HG03558 (cell line): ENCODE data around the gene PTPRM.

ENCODE experiments used
- ATAC-seq: cut with Tn5 transposase; IDR thresholded peaks from one replicate; pipeline ENCODE4 v1.9.1; 2021; ENCODE audit warnings: moderate number of reproducible peaks; ENCODE audit not compliant: unreplicated experiment; ENCODE audit errors: extremely low read depth

PTPRM gene

GRCh38 chr18:7663366-7664312 is 96.5 kb downstream of the PTPRM start:
- ATAC-seq, result no peak

DNA sequence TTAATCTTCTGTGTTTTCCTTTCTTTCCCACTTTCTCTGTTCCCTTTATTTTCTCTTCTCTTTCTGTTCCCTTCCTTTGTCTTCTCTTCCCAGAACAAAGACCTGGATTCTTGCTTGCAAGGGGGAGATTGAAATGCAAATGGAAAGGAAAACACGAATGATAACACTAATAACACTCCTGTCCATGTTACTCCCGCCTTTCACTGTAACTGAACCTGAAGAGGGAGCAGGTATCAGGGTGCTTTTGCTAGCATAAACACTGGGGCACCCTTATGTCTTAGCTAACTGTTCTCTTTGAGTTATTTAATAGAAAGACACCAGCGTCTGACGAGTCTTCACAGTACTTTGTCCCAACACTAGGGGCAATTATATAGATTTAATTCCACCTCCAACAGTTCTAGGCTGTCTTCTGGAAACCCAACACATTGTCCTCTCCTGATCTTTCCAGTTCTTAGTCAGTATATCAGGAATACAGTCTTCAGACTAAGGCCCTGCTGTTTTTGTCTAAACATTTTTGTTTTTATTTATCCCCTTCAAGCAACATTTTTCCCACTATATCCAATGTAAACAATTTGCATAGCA is 99.2 kb downstream of the PTPRM start:
- no peak for ATAC-seq

- no peak for ATAC-seq
Measured at GRCh38 chr18:7668392-7668791, 101.3 kb downstream of the PTPRM start.

GRCh38 chr18:7669361-7669760 is 102.2 kb downstream of the PTPRM start:
- no peak for ATAC-seq

DNA sequence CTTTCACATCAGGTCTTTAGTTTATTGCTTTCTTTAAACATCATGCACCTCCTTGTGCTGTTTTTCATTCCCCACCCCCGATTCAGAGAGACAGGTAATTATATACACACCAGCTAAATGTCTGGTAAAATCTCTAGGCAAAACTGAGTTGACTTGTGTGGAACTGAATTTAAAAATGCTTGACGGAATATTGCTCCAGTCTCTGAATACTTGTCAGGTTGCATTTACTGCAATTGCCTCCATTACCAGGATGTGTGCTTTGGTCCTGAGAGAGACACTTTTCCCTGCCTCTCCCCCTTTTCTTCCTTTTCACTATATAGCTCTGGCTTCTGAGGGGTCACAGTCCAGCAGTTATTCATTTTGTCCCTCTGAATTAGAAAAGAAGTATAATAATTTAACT is 104.0 kb downstream of the PTPRM start:
- ATAC-seq, result no peak

- ATAC-seq, result no peak
Measured at GRCh38 chr18:7676253-7676873, 109.2 kb downstream of the PTPRM start.

DNA sequence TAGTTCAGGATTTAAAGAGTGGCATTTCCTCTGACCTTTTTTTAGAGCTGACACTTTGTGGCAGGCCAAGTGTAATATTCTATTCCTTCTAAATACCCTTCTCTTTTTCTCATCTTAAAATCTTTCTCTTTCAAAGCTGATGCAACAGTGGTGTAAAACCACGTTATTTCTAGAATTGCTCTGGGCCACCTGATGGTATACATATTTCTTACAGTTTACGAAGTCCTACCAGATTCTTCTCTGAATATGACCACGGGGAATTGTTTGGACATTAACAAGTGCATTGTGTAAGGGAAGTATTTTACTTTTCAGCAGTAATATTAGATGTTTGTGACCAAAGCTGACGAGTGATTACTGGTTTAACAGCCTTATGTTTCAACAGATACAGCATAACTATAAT is 109.9 kb downstream of the PTPRM start:
- ATAC-seq, result no peak

GRCh38 chr18:7677424-7677823 is 110.3 kb downstream of the PTPRM start:
- ATAC-seq, result no peak

- no peak for ATAC-seq
Measured at GRCh38 chr18:7678389-7678788, 111.3 kb downstream of the PTPRM start.

DNA sequence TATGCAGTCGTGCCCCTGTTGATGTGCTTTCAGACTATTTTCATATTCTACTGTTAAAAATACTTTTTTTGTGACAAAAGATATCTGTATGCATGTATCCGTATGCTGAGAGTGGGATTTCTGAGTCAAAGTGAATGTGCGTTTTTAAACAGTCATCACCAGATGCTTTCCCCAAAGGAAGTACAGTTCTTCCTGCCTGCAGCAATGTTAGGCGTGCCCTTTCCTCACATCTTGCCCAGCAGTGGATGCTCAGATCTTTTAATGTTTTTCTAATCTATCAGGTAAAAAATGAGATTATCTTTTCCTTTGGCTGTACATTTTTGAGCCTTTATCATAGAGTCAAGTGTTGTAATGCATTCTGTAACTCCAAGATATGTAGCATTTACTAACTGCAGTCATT is 111.7 kb downstream of the PTPRM start:
- no peak for ATAC-seq

- no peak for ATAC-seq
Measured at GRCh38 chr18:7681298-7681697, 114.2 kb downstream of the PTPRM start.

GRCh38 chr18:7682321-7682720 is 115.2 kb downstream of the PTPRM start:
- ATAC-seq, result no peak

DNA sequence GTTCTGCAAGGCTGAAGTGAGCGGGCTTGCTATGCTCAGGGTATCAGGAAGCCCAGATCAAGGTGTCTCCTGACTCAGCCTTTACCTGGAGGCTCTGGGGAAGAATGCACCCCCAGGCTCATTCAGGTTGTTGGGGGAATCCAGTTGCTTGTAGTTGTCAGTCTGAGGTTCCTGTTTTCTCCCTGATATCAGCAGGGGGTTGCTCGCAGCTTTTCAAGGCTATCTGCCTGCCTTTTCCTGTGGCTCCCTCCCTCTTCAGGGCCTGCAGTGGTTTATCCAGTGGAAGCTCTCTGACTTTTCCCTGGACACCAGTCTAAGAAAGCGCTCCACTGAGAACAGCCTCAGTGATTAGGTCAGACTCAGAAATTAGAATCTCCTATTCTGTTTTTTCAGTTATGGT is 116.6 kb downstream of the PTPRM start:
- ATAC-seq, result no peak

DNA sequence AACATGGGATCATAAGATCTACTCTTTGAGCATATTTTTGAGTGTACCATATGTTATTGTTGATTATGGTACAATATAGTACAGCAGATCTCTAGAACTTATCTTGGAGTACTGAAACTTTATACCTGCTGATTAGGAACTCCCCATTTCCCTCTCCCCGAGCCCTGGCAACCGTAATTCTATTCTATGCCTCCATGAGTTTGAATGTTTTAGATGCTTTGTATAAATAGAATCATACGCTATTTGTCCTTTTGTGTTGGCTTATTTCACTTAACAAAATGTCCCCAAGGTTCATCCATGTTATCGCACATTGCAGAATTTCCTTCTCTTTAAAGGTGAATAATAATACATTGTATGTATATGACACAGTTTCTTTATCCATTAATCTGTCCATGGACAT is 117.2 kb downstream of the PTPRM start:
- ATAC-seq, result no peak

DNA sequence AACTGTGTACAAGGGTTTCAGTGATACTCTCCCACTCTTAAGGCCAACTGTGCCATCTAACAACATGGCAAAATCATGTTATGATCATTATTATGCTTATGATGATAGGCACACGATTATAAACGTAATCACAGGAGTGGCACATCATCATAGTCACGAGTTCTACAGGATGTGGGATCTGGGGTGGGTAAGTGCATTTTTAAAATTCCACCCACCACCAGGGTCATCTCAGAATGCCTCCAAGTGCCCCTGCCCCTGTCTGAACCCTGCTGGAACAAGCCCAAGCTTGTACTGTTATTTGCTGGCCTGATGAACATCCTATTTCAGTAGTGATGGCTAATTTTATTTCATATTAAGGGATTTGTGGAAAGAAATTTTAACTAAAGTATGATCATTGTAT is 117.8 kb downstream of the PTPRM start:
- no peak for ATAC-seq

DNA sequence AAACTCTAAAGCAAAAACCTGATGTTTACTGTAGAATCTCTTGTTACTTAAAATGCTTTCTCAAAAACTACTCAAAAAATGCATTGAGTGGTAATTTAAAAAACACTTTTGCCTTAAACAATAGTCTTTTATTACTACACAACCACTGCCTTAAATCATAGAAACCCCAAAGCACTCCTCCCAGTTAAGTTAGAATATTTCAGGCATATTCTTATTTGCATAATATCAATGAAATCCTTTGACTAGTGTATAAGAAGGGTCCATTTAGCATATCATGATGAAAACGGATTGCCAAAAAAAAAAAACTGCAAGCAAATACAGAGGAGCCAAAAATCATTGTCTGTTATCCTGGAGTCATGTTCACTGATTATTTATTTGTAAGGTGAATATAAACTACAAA is 119.2 kb downstream of the PTPRM start:
- ATAC-seq, result no peak

DNA sequence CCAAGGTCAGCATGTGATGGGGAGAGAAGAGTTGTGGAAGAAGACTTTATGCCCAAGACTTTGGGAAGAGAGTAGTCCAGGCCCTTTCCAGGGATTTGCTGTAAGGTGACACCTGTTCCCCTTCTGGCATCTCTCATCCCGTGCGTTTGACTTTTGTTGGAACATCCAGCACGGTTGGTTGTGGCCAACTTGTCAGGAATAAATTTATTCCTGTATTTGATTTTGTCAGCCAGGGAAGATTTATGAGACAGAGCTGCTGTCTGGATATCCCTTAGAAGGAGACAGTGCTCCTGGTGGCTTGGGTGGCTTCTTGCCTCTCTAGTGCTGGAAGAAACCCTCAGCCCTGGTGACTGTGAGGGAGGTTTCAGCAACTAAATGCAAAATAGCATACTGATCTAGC is 121.5 kb downstream of the PTPRM start:
- no peak for ATAC-seq

GRCh38 chr18:7691206-7691605 is 124.1 kb downstream of the PTPRM start:
- ATAC-seq, result no peak

DNA sequence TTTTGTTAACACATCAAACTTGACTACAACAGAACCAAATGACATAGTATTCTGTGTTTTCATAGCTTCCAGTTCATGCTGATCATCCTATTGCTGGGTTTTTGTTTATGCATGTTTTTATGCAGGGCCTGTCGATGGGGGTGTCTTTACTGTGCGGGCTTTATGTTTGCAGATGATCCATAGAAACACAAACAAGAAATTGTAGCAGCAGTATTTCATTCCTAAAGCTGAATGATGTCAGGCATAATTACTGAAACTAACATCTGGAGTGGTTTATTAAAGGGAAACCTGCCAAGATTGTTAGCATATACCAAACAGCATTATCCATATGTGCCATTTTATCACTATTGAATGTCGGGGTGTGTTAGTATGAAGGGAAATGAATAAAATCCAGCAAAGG is 129.7 kb downstream of the PTPRM start:
- no peak for ATAC-seq

DNA sequence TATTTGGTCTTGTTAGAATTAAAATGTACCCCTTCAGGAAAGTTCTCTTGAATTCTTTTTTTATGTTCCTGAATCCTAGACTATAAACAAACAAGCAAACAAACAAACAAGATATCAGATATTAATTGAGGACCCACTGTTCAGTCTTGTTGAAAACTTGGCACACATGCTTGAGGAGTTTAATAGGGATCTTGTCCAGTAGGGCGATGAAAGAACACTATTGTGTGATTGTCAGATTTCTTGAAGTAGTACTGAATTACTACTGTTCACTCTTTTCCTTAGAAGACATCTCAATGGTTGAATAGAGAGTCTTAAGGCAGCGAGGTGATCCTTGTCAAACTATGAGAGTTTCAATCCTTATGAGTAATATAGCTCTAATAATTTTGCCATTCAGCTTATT is 130.2 kb downstream of the PTPRM start:
- ATAC-seq, result no peak

- no peak for ATAC-seq
Measured at GRCh38 chr18:7711495-7711894, 144.4 kb downstream of the PTPRM start.
